Brain pericyte (primary cell): ENCODE data around the gene RALGPS1.

Source experiments
- DNase-seq: peaks from one replicate; pipeline ENCODE4 v3.0.0-alpha.2; 2012; ENCODE audit warnings: low read depth, low spot score

Gene RALGPS1

DNA sequence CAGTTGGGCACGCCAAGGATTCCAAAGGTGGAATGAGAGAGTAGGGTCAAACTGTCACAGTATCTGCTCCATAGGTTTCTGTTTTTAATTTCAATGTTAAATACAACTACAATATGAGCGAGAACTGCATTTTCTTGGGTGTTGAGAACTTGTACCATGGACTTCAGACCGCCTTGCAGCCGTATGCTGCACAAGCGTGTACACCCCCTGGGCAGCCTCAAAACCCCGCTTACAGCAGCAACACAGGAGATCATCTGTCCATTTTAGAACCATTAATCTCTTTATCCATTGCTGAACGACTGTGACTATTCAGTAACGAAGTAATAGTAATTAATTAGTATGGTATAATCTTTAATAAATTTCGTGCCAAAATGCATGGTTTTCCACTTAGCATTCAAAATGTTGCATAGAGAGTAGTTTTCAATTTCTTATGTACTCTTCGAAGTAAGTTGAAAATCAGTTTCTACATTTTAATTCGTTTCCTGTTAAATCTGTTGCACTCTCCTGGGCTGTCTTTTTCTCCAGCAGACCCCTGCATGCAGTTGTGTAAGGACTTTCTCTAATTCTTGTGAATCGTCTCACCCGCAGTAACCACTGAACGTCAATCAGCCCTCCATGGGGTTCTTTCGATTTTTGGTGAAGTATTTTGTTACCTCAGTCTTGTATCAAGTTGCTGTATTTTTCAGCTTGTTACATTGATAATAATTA lies 308.0 kb downstream of the RALGPS1 start:
- DNase-seq, result no peak

DNA sequence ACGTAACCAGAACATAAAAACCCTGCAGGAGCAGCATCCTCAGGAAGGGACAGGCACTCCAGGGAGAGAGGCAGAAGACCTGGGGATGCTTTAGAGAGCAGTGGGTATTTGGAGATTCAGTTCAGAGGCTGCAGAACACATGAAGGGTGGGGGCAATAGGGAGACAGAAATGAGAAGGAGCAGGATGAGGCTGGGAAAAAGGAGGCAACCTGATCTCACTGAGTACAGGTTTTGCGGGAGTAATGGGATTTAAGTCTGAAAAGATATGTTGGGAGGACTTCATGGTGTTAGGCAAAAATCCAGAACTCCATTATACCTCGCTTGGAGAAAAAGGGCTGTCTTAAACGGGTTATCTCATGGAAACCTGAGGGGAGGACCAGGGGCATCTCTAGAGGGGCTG lies 308.7 kb downstream of the RALGPS1 start:
- DNase-seq, result no peak

DNA sequence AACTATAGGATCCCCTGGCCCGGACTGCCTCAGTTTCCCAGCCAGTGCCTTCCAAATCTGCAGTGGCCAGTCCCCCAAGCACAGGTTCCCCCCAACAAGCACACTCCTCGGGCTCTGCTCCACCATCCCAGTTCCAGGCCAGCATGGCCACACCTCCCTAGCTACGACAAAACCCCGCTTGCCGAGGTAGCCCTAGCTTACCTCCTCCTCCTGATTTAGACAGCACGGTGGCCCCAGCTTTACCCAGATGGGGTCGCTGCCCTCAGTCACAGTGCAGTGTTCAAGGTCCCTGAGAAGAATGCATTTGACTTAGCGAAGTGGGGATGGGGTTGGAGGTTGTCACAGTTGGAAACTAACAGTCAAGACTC lies 309.2 kb downstream of the RALGPS1 start:
- no peak for DNase-seq

DNA sequence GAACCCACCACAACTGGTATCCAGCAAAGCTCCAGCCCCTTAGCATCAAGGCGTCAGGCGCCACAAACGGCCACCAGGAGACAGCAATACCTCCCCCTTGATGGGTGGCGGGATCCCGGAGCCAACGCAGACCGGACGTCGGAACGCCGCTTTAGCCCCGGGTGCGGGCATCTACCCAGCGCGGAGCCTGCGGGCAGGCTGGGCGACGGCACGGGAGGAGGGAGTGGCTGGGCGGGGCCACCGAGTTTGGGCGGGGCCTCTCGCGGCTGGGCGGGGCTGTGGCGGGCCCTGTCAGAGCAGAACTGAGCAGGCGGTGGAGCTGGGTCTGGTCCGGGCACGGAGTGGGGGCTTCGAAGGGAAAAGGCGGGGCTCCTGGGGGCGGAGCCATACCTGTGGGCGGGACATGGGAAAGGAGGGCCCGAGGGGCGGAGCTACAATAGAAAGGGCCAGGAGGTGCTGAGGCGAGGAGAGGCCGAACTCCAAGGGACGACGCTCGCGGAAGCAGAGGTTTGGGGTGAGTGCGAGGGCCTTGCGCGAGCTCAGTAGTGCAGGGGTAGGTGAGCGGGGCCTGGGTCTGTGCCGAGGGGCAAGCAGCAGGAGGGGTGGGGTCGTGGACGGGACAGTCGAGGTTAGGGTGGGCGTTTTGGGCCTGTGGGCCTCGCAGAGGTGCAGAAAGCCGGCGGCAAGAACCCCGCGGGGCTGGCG lies 309.7 kb downstream of the RALGPS1 start:
- DNase-seq, result peak; percentile 59

DNA sequence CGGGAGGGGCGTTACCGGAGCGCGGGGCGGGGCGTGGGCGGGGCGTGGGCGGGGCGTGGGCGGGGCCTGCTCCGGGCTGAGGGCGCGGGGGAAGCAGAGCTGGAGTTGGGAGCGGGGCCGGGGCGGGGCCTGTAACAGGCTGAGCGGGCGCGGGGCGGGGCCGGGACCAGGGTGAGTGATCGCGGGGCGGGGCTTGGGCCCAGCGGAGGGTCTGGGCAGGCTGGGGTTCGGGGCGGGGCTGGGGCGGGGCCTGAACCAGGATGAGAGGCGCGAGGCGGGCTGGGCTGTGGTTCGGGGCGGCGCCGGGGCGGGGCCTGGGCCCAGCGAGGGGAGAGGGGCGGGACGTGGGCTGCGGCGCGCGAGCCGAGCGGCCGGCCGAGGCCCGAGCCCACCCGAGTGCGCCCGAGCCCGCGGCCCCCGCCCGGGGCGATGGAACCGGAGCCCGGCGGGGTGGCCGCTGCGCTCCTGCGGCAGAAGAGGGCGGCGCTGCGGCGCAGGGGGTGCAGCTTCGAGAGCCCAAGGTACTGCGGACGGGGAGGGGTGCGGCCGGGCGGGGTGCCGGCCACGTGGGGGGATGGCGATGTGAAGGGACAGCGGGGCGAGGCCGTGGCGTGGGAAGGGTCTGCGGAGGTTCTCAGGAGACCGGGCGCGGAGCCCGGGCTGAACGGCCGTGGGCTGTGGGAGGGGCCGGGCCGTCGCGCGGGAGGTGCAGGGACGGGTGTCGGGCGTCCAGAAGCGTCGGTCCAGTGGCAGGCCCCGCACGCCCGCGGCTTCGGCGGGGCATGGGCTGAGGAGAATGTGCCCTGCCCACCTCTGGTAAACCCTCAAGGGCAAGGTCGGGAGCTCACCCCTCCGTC lies 310.5 kb downstream of the RALGPS1 start:
- DNase-seq, result no peak

DNA sequence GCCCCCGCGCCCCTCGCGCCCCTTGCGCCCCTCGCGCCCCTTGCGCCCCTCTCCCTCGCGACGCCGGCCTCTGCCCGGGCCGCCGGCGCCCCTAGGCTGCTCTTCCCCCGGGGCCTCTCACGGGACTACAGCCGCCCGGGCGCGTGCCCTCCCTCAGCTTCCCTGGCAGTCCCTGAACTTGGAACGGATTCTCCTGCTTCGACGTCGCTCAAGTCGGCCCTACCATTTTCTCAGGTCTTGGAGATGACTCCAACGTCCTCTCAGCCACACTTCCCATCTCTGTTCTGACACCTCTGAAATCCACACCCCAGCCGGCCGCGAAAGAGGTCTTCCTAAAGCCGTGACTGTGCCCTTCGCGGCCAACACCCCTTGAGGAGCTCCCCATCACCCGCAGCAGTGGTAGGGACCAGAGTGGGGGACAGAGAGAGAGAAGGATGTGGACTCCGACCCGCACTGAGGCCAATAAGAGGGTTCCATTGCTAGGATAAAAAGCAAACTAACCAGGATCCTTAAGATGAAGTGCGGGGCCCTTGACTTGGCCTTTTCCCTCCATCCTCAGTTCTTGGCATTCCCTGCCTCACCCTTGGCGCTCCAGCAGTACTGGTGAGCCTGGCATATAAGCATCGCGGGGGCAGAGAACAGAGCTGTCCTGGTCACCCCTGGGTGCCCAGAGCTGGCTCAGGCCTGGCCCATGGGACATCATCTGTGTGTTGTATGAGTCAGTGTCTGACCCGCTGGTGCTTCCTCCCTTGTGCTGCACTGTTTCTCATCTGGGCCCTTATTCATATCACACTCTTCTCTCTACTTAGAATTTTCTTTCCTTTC lies 311.4 kb downstream of the RALGPS1 start:
- DNase-seq, result no peak

DNA sequence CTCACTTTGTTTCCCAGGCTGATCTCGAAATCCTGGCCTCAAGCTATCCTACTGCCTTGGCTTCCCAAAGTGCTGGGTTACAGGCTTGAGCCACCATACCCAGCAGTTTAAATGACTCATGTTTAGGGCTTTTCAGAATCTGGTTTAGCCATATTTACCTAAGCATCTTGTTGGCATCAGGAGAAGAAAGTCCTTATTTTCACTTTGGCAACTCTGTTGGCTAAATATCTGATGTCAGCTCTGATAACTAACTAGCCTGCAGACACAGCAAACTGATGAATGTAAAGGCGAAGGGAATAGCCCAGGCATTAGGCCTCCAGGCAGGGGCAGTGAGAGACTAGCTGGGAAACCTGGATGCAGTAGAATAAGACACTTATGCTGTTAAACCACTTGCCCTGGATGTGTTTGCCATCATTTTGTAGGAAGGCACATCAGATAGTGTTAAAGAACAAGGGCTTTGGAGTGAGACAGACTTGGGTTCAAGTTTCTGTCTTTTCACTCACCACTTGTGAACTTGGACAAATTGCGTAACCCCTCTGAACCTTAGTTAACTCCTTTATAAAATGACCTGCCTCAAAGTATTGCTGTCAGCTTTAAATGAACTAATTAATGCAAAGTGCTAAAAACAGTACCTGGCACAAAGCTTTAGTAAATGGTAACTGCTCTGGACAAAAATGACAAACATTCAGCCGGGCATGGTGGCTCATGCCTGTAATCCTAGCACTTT lies 315.3 kb downstream of the RALGPS1 start:
- DNase-seq, result no peak

DNA sequence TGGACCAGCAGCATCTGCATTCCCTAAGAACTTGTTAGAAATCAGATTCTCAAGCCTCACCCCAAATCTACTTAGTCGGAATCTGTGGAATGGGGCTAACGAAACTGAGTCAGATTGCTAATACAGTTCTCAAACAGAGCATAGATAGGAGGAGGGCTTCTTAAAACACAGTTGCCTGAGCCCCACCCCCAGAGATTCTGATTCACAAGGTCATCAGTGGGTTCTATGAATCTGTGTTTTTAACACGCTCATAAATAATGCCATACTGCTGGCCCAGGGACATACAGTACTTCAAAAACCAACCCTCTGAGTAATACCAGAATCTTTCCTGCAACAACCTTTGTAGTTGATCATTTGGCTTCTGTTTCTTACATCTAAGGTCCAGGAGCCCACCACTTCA lies 317.1 kb downstream of the RALGPS1 start:
- no peak for DNase-seq

DNA sequence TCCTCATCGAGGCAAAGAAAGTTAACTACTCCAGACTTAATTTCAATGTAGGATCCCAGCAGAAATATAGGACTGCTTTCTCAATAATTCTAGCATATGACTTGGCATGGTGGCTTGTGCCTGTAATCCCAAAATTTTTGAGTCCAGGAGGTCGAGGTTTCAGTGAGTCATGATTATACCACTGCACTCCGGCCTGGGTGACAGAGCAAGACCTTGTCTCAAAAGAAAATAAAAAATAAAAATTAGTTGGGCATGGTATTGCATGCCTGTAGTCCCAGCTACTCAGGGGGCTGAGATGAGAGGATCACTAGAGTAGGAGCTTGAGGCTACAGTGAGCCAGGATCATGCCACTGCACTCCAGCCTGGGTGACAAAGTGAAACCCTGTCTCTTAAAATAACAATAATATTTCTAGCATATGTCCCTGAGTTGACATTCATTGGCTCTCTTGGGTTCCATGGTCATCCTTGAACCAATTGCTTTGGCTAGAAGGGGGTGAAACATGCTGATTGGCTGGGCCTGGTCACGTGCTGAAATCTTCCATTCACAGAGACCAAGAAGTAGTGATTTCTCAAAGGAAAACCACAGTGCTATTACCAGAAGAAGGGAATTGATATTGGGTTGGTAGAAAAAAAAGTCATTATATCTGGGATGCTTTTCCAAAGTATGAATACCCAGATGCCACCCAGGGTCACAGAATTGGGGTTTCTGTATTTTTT lies 318.4 kb downstream of the RALGPS1 start:
- no peak for DNase-seq

DNA sequence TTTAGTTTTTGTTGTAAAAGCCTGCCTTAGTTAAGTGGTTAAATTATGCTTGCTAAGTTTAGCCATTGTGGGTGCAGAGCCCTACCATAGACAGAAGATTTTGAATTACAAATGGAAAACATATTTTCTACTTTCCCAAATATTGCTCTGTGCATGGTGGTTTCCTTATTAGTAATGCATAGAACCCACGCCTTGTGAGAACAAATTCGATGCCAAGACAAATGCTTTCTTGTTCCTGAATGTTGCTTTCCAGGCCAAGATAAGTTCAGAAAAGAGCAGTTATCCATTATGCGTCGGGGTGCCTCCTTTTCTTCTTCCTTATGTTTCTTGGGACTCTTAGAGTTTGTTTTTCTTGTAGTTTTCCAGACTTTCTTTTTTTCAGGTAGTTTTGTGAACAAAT lies 319.0 kb downstream of the RALGPS1 start:
- DNase-seq, result no peak

DNA sequence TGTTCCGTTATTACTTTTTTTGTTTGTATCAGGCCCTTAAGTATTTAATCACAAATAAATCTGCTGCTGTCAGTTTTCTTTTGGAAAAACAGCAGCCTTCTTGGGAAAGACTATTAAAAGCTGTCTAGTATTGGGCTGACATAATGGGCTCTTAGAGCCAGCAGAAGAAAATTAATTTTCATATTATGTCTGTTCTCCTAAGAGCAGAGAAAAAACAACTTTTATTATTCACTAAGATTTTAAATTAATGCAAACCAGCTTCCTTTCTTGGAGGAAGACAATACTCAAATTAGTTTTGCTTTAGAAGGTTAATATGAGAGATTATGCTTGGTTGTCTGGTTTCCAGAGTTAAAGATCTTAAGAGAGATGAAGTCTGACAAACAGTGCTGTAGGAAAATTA lies 319.4 kb downstream of the RALGPS1 start:
- no peak for DNase-seq

DNA sequence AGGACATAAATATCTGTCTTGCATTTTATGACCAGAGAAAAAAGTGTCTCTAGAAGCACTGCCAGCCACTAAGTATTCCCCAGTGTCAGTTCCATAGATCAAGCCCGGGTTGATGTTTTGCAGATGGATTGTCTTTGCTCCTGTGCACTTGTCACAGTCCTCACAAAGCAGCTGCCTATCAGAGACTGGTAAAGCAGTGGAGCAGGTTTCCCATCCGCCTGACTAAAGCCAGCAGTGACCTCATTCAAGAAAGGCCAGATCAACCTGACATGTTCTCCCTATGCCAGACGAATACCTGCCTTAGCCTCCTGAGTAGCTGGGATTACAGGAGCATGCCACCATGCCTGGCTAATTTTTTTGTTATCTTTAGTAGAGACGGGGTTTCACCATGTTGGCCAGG lies 323.2 kb downstream of the RALGPS1 start:
- DNase-seq, result no peak

DNA sequence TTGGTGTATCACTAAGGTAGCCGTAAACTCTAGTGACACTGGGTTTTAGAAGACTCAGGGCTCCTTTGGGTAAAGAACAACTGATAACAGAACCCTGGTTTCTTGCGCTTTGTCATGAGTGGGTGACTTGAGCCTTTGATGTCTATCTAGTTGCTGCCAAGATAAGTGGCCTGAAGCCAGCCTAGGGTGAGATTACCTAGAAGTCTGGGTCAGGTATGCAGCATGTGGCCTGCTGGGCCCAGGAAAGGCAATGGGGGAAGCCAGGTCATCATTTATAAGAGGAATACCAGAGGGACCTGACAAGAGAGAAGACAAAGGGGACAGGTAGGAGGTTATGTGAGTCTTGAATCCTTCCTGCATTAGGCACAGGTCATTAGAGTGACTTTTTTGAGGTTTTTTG lies 326.8 kb downstream of the RALGPS1 start:
- no peak for DNase-seq

DNA sequence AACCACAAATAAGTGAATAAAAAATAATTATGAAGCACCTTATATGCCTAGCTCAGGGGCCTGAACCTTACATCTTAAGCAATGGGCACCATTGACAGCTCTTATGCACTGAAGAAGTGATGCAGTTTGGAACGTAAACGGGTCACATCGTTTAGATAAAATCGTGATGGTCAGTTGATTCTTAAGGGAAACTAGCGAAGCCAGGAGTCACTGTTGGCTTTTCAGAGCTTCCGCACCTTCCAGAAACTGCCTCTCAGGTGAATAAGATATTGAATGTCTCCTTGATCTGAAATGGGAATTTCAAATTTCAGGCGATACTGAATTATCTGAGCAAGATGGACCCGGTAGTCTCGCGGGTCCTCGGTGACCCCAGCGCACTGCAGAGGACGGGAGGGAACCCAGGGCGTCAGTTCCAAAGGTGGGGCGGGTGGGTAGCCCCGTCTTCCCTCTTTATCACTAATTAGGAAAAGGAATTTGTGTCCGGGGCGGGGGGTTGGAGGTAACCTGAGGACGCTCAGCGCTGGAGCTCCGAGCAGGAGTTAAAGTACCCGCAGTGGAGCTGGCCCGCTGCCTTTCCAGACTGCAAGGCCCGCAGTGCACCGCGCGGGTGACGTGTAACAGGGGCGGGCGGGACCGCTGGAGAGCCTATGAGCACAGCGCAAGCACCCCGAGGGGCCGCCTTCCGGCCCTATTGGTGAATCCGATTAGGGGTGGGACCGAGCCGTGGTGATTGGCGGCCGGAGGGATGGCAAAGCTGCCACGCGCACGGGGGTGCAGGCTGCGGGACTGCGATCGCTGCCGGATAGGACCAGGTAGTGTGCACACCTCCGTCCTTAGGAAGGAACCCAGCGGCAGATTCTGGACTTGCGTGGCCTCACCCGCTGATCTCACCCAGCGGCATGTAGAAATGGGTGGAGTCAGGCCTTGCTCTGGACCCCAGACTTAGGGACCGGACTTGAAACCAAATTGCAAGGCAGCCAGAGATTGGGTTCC lies 330.3 kb downstream of the RALGPS1 start:
- peak; percentile 80 for DNase-seq

DNA sequence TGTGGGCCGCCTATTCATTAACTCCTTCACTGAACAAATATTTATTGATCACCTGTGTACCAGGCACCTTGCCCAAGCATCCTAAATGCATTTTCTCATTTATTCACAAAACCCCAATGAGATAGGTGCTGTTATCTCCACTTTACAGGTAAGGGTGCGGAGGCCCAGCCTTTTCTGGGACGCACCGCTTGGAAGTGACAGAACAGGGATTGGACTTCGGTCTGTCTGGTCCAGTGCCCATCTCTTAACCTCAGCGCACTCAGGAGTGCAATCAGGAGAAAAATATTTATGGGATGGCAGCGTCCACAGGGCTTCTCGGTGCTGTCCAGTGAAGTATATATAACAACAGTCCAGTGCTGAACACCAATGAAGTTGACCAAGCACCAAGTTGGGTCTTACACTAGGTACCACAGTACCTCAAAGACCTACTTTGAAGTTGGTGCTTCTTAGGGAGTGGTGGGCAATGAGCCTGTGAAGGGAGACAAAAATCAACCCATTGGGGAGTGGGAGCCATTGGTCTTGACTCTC lies 331.1 kb downstream of the RALGPS1 start:
- no peak for DNase-seq

DNA sequence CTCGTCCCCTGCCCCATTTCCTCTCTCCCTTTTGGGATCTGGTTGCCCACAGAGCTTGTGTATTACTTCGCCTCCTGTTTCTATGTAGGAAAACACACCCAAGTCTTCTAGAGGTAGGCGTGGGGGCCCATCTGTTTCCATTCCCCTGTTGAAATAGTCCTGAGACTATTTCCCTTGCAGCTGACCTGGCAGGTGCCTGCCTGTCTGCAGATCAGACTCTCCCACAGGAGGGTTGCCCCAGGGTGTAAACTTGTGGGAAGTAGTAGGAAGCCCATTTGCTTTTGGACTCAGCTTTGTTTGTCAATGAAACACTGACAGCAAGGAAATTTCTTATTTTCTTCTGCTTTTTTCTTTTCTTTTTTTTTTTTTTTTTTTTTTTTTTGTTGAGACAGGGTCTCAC lies 333.7 kb downstream of the RALGPS1 start:
- no peak for DNase-seq

DNA sequence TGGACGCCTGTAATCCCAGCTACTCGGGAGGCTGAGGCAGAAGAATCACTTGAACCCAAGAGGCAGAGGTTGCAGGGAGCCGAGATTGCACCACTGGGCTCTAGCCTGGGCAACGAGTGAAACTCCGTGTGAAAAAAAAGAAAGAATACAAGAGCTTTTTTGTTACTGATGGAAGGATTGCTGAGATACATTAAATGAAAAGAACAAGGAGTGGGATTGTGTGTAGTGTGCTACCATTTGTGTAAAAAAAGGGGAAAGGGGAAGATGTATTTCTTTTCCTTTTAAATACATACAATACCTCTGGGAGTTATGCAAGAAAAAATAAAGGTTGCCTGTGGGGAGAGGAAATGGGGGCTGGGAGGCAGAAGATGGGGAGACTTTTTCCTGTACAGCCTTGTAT lies 335.3 kb downstream of the RALGPS1 start:
- DNase-seq, result no peak

DNA sequence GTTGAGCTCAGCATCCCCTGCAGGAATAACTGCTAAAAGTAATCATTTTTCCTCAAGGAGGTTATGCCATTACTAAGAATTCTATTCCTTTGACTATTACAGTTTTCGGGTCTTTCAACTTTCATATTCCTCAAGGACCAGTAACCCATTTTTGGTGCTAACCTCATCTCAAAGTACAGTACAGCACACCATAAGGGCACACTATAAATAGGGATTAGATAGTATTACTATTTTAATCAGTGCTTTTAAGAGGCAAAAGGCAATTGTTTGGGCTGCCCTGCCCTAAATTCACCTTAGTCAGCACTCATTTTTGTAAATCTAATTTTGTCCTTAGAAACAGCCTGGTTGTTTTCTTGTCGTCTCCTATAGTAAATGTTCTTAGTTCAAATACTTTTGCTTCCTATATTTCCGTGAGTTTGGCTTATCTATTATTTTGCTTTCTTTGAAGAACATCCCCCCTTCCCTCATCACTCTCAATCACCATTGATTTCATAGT lies 336.4 kb downstream of the RALGPS1 start:
- no peak for DNase-seq
